Kidney capillary endothelial cell (primary cell): Measurements from ENCODE around the gene INHBA.

Experiments
- DNase-seq: peaks from one replicate; pipeline ENCODE4 v3.0.0-alpha.2; 2018; ENCODE audit warnings: low spot score

INHBA gene

DNA sequence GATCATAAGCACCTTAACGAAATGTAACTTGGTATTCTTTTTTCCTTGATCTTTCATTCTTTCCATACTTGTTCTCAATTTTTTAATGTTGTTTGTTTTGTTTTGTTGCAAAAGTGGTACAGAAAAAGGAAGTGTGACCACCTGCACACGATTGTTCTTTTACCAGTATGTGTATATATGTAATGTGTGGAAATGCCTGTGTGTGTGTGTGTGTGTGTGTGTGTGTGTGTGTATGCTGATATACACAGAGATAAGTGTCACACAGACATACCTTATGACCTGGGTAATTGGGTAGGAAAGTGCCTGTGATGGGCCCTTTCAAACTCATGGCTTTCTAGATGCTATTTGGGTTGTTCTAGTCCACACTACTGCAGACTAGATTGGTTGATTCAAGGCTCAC, 14.0 kb downstream of the INHBA start:
- DNase-seq: no peak

DNA sequence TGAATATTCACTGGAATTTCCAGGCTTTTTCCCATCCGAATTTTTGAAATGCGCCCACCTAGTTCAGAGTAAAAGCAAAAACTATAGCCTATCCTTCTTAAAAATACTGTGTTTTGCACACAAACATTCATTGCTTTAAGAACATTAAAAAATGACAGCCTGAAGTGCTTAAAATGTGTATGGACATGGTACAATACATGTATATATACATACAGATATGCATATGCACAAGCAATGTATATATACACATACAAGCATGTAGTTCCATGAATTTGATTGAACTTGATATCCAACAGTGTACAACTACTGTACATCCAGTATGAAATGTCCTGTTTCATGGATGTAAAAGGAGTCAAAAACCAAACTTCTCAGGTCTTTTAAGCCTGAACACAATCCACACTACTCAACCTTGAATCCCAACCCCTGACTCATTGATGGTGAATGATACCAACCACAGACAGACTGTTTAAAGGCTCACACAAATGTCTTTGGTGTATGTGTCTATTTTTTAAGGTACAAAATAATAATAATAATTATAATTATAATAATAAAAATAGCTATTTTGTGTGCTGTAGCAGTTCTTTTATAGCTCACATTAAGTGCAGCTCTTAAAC, 14.8 kb downstream of the INHBA start:
- no peak for DNase-seq

DNA sequence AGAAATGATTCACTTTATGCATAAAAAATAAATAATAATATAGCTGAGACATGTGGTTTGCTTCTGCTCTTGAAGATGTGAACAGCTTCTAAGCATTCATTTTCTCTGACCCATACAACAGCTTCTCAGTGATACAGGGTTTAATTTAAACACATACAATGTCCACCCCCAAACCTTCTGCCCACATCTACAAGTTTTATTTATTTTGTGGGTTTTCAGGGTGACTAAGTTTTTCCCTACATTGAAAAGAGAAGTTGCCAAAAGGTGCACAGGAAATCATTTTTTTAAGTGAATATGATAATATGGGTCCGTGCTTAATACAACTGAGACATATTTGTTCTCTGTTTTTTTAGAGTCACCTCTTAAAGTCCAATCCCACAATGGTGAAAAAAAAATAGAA, 17.2 kb downstream of the INHBA start:
- no peak for DNase-seq

DNA sequence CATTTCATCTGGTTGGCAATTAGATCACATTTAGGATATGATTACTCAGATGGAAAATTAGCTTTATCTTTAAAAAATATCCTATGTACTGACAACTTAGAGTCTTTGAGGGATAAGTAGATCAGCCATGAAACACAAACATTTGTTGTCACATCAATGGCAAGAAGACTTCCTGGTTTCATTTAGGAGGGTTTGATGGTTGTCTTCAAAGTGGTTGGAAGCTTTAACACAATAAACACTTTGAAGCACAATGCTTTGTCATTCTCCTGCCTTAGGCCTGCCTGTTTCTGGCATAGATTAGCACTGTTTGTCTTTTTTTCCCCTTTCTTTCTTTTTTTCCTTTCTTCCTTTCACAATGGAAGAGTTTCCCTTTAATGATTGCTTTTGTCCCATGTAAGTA, 20.5 kb downstream of the INHBA start:
- DNase-seq: no peak

DNA sequence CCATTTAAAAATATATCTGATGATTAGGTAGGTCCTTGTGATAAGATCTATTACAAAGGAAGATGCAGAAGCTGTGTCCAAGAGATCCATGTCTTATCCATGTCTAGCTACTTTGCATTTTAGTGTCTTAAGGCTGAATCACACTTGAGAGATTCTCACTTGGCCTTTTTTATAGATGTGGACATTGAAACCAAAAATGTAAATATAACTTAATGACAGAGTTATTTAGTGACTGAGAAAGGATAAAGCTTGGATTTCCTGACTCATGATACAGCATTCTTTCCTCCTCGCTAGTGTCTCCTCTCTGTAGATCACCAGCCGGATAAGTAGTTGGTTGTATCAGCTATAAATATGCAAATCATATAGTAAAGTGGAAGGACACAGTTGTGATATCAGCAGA, 23.3 kb downstream of the INHBA start:
- DNase-seq: no peak

DNA sequence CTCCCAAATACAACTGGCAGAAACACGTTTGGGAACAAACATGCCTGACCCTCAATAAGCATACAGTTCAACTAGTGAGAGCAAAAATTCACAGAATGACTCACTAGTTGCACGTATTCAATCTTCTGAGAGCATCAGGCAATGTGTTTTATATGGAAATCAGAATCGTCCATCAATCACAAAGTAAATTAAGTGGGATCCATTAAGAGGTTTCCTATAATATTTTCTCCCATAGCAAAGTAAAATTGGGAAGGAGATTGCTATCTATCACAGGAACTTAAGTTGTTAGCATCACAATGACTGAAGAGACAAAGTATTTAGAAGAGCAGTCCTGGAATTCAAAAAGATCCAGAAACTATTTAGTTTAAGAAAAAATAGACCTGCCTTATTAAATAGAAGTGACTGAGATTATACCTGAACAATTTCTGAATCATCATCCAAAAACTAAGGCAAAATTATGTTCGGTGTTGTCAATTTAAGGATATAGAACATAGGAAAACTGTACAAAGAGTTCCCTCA, 28.3 kb downstream of the INHBA start:
- DNase-seq: no peak

DNA sequence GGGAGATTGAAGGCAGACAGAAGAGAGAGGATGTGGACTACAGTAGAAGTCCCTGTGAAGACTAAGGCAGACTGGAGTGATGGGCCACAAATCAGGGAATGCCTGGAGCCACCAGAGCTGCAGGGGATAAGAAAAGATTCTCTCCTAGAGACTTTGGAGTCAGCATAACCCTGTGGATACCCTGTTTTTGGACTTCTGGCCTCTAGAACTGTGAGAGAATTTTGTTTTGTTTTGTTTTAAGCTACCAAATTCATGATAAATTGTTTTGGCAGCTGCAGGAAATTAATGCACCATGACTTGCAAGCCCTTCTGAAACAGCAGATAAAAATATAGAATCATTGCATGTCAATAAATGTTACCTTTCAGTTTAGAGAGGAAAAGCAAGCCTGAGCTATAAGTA, 41.3 kb downstream of the INHBA start:
- DNase-seq: no peak

DNA sequence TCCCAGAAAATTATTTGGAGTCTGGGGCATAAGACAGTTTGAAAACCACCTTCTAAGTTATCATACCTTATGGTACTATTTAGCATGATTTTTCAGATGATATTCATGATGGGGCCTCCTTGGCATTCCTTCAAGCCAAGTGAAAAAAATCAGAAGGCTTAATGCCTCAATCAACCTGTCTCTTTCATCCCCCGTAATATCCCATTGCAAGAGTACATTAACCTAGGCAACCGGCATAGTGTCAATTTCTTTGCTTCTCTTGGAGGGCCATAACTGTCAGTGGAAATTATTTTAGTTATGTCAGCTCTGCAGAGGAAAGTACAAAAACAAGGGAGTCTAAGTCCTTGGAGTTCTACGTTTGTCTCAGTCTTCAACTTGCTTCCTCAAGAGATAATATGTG, 43.4 kb downstream of the INHBA start:
- DNase-seq: no peak

DNA sequence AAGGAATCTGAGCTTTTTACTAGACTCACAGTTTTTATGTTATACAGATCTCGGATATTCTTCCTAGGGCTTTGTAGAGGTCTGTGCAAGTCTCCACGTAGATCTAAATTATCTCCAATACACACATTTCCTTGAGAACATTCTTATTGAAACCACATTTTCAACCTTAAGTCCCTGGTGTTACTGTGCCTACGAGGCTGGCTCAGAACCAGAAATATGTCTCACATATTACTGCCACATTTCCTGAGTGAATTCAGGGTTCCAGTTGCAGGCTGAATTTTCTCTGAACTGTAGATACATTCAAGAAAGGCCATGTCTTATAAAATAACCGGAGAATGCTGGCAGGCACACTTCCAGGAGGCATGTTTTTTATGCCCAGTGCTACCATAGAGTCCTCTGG, 46.5 kb downstream of the INHBA start:
- DNase-seq: no peak

DNA sequence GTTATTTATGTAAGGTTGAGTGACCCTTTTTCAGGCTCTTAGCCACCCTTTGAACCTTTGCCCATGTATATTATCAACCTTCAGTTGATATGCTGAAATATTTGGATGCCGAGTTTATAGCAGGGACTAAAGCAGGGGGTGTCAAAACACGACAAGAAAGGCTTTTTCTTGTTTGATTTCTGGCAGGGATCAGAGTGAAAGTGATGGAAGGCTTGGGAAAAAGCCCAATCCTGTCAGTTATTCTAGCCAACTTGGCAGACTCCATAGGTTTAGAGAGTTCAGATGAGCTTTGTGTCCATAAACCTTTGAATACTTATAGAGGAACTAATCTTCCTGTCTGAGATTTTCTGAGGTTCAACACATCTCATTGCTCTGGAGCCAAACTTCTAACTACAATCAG, 47.5 kb downstream of the INHBA start:
- no peak for DNase-seq

DNA sequence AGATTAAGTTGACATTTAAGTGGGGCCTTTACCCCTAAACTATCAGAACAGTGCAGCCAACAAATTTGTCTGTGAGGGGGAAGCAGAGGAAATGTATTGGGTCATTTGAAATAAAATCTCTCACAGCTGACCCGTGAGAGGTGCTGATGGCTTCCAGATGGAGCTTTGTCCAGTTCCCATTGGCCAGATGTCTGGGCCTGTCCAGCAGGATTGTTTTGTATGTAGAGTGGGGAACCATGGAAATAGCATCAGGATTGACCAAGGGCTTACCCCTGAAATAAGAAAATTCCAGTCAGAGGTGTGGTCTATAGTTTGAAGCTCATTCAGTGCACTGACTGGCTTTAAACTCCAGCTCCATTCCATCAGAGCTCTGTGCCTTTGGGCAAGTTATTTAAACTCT, 50.6 kb downstream of the INHBA start:
- DNase-seq: no peak

DNA sequence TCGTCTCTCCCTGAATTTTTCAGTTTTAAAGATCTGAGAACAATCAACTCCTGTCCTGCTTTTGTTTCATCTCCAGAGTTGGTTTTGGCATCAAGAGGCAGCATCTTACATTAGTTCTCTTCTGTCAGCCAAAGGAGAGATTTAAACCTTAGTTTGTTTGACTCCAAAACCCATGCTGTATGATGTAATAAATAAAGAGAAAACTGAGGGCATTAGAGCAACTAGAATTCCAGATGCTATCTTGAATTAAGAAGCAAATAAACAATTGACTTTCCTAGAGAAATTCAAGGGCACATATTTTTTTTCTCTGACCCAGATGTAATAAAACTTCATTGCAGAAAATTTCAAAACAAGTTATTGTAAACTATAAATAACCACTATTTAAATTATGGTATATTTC, 54.4 kb downstream of the INHBA start:
- no peak for DNase-seq

DNA sequence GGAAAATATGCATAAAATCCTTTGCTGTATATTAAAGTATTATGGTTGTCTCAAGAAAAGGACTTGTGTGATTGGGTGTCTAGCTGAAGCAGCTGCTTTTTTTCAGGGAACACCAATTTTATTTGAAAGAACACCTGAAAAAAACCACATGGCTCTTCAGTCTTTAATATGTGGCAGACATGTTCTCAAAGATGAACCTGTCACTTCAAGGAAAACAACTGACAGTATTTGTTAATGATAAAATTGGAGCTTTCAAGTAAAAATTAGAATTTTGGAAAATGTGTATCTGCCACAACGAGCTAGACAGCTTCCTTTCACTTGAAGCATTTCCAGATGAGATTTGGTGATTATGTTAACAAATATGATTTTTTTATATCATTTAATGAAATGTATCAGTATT, 59.3 kb downstream of the INHBA start:
- DNase-seq: no peak

DNA sequence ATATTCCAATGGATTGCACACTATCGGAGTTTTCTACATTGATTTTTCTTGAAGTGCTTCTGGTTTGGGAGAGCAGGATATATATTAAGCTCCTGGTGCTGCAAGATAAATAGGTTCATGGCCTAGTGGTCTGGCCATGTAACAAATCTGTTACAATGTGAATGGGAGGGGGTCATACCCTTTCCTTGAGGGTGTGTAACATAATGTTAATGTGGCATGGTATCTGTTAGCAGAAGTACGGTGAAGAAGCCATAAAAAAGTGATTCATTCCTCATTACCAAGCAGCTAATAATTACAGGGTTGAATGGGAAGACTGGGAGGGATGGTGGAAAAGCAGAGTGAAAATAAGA, 61.2 kb downstream of the INHBA start:
- no peak for DNase-seq

DNA sequence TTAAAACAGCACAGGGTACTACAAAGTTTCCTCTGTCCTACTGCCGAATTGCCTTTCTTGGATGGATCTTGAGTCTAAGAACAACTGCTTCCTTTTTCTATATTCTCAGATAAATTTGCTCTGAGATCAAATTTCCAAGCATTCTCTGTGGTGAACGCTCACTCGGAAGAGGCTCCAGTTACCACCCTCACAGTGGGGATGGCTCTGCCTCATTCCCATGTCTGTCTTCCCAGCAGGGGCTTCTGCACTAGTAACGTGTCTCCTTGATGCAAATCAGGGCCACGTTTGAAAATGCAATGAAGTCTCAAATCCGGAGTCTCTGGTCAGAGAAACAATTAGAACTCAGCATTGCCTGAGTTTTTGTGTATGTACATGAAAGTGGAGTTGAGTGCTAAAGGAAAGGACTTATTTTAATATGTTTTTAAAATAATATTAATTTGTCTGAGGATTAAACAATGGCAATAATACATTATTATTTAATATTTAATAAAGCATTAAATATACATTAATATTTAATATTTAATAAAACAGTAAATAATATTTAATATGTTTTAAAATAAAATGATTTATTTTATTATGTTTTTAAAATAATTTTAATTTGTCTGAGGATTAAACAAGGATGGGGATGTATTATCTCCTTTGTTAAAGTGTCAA, 61.8 kb downstream of the INHBA start:
- no peak for DNase-seq

DNA sequence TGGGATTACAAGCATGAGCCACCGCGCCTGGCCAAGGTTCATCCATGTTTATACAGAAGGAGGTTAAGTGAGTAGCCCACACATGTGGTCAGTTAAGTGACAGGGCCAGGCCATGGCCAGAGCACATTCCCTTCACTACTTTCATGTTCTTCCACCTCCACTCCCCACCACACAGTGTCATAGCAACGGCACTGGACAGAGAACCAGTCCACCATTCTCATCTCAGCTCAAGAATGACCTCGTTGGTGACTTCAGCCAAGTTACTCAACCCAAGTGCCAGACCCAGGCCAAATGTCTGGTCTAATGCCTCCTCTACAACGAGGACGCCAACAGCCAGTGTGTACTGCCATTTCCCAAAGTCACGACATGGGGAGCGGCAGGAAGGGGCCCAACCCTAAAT, 62.4 kb downstream of the INHBA start:
- DNase-seq: no peak

DNA sequence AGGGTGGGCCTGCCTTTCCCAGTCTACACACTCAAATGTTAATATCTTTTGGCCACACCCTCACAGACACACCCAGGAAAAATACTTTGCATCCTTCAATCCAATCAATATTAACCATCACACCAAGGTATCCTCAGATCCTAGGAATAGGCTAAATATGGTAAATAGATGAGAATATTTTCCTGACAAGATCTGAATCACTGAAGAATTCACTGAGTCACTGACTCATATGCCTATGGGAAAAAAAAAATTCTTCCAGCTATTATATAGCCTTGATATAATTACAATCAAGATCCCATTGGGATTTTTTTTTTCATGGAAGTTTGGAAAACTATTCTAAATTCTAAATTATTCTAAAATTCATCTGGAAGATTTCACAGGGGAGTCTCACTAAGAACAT, 65.8 kb downstream of the INHBA start:
- DNase-seq: no peak
